ENCODE results near the gene TMEM184B.

DNA sequence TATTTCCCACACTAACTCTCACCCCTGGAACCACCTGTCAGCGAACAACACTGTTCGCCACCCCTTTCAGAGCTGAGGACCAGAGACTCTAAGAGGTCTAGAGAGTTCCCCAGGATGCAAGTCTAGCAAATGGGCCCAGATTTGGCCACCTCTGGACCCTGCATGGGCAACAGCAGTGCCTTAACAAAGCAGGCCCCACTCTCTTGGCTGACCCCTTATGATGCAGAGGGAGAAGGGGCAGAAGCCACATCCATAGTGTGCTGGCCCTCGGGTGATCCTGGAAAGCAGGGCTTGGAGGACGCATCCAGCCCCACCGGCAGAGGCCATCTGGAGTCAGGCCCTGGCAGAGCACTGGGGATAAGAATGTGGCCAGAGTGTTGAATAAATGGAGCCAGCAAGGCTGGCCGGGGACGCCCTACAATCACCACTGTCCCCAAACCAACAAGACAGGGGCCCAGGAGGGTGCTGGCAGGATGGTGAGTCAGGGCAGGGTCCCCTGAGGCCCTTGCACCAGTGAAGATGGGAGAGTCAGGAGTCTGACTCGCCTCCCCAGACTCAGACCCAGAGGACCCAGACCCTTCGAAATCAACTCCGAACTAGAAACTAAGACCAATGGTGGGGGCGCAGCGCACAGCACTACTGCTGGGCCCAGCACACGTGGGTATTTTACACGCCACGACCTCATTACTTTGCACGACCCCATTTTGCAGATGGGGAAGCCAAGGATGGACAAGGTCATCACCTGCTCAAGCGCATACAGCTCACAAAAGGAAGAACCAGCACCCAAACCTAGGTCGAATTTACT is 37.9 kb upstream of the TMEM184B start:
- TF ChIP-seq EZH2 (IDR thresholded peaks at IDR 0.05; ENCODE audit: low read depth) (no peak), CTCF (conservative IDR thresholded peaks at IDR 0.05) (no peak)

Data from PC-9 (cell line).